GM21381 (cell line): ENCODE measurements around the gene FRMD4B.

ENCODE experiments used
- ATAC-seq: cut with Tn5 transposase; IDR thresholded peaks from one replicate; pipeline ENCODE4 v1.9.1; 2021; ENCODE audit warnings: mild to moderate bottlenecking, moderate library complexity; ENCODE audit not compliant: unreplicated experiment

Gene FRMD4B

GRCh38 chr3:69142090-69142489, 243.8 kb downstream of the FRMD4B start:
- no peak for ATAC-seq

GRCh38 chr3:69141313-69141712, 244.6 kb downstream of the FRMD4B start:
- no peak for ATAC-seq

GRCh38 chr3:69137412-69137811, 248.5 kb downstream of the FRMD4B start:
- no peak for ATAC-seq

- ATAC-seq = no peak
Measured at GRCh38 chr3:69137005-69137404, 248.9 kb downstream of the FRMD4B start.

GRCh38 chr3:69130689-69131088, 255.2 kb downstream of the FRMD4B start:
- ATAC-seq = peak; percentile 98

- no peak for ATAC-seq
Measured at GRCh38 chr3:69129531-69129930, 256.4 kb downstream of the FRMD4B start.

GRCh38 chr3:69128509-69128908, 257.4 kb downstream of the FRMD4B start:
- ATAC-seq = no peak

- ATAC-seq = no peak
Measured at GRCh38 chr3:69126999-69127398, 258.9 kb downstream of the FRMD4B start.

- ATAC-seq = no peak
Measured at GRCh38 chr3:69126216-69126615, 259.7 kb downstream of the FRMD4B start.

GRCh38 chr3:69122403-69122802, 263.5 kb downstream of the FRMD4B start, which contains the start of gene LMOD3:
LMOD3 (minus strand) TSS chr3:69122595; CDS start chr3:69122386, 209 bp downstream.
- ATAC-seq = no peak

GRCh38 chr3:69121950-69122349, 263.9 kb downstream of the FRMD4B start:
- no peak for ATAC-seq

GRCh38 chr3:69121513-69121912, 264.4 kb downstream of the FRMD4B start:
- no peak for ATAC-seq

- peak; percentile 66 for ATAC-seq
Measured at GRCh38 chr3:69120879-69121464, 264.9 kb downstream of the FRMD4B start.
